Measurements from ENCODE around the gene ABCC9.
"Not testable (repeated sequence)": the region's sequence is repeated elsewhere in the genome, so short reads cannot be mapped to it uniquely, and the experiment has no call there.

Gene ABCC9

DNA sequence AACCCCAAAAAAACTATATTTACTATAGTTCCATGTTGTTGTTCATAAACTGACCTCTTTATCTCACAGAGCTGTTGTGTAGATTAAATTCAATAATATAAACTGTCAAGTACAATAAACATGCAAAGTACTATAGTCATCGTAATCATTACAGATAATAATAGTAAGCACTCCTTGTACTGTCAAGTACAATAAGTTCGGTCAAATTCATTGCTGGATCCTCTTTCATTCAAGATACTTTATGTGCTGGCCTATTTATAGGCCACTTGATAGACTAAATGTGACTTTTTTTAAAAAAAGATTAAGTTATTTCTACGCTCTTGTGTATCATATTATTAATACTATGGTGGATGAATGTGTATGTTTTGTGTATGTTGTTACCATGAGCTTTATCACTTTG lies 127.5 kb downstream of the ABCC9 start:
- Histone ChIP-seq H3K27ac (replicated peaks) (no peak overlapping the region), H3K4me3 (replicated peaks; ENCODE audit: insufficient read depth, low read length) (no peak overlapping the region), H3K27me3 (ENCODE audit: insufficient read depth, poor library complexity, severe bottlenecking) (no peaks in the 10 kb centered on the region)
- DNase-seq (ENCODE audit: low read depth in 1 of 2, low spot score in 1 of 2), result no peak
- TF ChIP-seq SPI1 (IDR thresholded peaks at IDR 0.05; ENCODE audit: borderline replicate concordance, low read depth) (no peak), GABPA (IDR thresholded peaks at IDR 0.05; ENCODE audit: low read depth) (no peak), POLR2AphosphoS5 (IDR thresholded peaks at IDR 0.05; ENCODE audit: low read depth) (no peak)
- TF ChIP-seq, protein P1, sequence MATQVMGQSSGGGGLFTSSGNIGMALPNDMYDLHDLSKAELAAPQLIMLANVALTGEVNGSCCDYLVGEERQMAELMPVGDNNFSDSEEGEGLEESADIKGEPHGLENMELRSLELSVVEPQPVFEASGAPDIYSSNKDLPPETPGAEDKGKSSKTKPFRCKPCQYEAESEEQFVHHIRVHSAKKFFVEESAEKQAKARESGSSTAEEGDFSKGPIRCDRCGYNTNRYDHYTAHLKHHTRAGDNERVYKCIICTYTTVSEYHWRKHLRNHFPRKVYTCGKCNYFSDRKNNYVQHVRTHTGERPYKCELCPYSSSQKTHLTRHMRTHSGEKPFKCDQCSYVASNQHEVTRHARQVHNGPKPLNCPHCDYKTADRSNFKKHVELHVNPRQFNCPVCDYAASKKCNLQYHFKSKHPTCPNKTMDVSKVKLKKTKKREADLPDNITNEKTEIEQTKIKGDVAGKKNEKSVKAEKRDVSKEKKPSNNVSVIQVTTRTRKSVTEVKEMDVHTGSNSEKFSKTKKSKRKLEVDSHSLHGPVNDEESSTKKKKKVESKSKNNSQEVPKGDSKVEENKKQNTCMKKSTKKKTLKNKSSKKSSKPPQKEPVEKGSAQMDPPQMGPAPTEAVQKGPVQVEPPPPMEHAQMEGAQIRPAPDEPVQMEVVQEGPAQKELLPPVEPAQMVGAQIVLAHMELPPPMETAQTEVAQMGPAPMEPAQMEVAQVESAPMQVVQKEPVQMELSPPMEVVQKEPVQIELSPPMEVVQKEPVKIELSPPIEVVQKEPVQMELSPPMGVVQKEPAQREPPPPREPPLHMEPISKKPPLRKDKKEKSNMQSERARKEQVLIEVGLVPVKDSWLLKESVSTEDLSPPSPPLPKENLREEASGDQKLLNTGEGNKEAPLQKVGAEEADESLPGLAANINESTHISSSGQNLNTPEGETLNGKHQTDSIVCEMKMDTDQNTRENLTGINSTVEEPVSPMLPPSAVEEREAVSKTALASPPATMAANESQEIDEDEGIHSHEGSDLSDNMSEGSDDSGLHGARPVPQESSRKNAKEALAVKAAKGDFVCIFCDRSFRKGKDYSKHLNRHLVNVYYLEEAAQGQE (IDR thresholded peaks at IDR 0.05; ENCODE audit: insufficient replicate concordance, low read depth), result no peak
- TF ChIP-seq, protein P2, sequence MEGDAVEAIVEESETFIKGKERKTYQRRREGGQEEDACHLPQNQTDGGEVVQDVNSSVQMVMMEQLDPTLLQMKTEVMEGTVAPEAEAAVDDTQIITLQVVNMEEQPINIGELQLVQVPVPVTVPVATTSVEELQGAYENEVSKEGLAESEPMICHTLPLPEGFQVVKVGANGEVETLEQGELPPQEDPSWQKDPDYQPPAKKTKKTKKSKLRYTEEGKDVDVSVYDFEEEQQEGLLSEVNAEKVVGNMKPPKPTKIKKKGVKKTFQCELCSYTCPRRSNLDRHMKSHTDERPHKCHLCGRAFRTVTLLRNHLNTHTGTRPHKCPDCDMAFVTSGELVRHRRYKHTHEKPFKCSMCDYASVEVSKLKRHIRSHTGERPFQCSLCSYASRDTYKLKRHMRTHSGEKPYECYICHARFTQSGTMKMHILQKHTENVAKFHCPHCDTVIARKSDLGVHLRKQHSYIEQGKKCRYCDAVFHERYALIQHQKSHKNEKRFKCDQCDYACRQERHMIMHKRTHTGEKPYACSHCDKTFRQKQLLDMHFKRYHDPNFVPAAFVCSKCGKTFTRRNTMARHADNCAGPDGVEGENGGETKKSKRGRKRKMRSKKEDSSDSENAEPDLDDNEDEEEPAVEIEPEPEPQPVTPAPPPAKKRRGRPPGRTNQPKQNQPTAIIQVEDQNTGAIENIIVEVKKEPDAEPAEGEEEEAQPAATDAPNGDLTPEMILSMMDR (IDR thresholded peaks at IDR 0.05; ENCODE audit: insufficient read depth, low read length), result no peak

DNA sequence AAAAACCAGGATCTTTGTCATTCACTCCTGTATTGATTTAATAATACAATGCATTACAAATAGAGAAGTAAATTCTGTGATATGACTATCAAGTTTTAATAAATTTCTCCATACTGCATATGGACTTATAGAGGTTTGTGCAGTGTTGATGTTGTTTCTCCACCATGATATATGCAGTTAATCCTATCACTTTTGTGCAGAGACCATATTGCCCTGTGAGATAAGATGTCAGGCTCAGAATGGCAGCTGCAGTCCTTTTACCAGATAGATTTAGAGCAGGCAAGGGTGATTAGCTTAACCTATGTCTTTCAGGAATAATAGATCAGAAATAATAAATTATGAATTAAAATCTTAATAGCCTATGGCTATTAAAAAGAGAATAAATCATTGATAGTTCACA lies 128.1 kb downstream of the ABCC9 start:
- no peak overlapping the region for H3K4me3 ChIP-seq (replicated peaks; ENCODE audit: insufficient read depth, low read length)
- no peaks in the 10 kb centered on the region for H3K27me3 ChIP-seq (ENCODE audit: insufficient read depth, poor library complexity, severe bottlenecking)
- DNase-seq (ENCODE audit: low read depth in 1 of 2, low spot score in 1 of 2), result no peak
- no peak overlapping the region for H3K27ac ChIP-seq (replicated peaks)
- TF ChIP-seq, protein P1 (IDR thresholded peaks at IDR 0.05; ENCODE audit: insufficient replicate concordance, low read depth), result no peak
- TF ChIP-seq SPI1 (IDR thresholded peaks at IDR 0.05; ENCODE audit: borderline replicate concordance, low read depth) (no peak), POLR2AphosphoS5 (IDR thresholded peaks at IDR 0.05; ENCODE audit: low read depth) (no peak), GABPA (IDR thresholded peaks at IDR 0.05; ENCODE audit: low read depth) (no peak)
- TF ChIP-seq, protein P2 (IDR thresholded peaks at IDR 0.05; ENCODE audit: insufficient read depth, low read length), result no peak

DNA sequence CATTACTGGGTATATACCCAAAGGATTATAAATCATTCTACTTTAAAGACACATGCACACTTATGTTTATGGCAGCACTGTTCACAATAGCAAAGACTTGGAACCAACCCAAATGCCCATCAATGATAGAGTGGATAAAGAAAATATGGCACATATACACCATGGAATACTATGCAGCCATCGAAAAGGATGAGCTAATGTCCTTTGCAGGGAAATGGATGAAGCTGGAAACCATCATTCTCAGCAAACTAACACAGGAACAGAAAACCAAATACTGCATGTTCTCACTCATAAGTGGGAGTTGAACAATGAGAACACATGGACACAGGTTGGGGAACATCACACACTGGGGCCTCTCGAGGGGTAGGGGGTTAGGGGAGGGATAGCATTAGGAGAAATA lies 128.9 kb downstream of the ABCC9 start:
- DNase-seq (ENCODE audit: low read depth in 1 of 2, low spot score in 1 of 2); H3K27me3 ChIP-seq (ENCODE audit: insufficient read depth, poor library complexity, severe bottlenecking); H3K4me3 ChIP-seq (replicated peaks; ENCODE audit: insufficient read depth, low read length); H3K27ac ChIP-seq (replicated peaks): not testable (repeated sequence)

DNA sequence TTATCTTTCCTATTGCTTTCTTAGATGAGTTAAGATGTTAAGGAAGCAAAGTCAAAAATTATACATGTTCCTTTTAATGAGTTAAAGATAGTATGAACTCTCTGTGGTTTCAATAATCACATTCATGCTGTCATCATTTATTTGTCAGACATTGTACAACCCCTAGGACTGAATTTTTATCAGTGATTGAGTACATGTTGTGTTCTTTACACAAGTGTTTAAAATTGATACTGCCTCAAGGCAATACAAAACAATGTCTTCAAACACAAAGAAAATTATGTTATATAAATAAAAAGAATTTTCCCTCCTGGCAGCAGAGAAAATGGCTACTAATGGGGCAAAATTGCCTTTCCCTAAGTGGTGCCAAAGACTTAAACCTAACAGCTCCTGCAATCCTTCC lies 132.1 kb downstream of the ABCC9 start:
- TF ChIP-seq GABPA (IDR thresholded peaks at IDR 0.05; ENCODE audit: low read depth) (no peak), SPI1 (IDR thresholded peaks at IDR 0.05; ENCODE audit: borderline replicate concordance, low read depth) (no peak), POLR2AphosphoS5 (IDR thresholded peaks at IDR 0.05; ENCODE audit: low read depth) (no peak)
- TF ChIP-seq, protein P1 (IDR thresholded peaks at IDR 0.05; ENCODE audit: insufficient replicate concordance, low read depth), result no peak
- TF ChIP-seq, protein P2 (IDR thresholded peaks at IDR 0.05; ENCODE audit: insufficient read depth, low read length), result no peak
- Histone ChIP-seq H3K27ac (replicated peaks) (no peak overlapping the region), H3K4me3 (replicated peaks; ENCODE audit: insufficient read depth, low read length) (no peak overlapping the region), H3K27me3 (ENCODE audit: insufficient read depth, poor library complexity, severe bottlenecking) (no peaks in the 10 kb centered on the region)
- DNase-seq (ENCODE audit: low read depth in 1 of 2, low spot score in 1 of 2), result no peak

Measured in HL-60 (cell line).